SHP77 treated with DMSO at 0.1 percent for 48 hours (cell line): ENCODE data around the gene PCLAF.

Experiments used
- DNase-seq: peaks from one replicate; lab custom pipeline; 2025; lab: John Stamatoyannopoulos, UW

Gene PCLAF

GRCh38 chr15:64315216-64315615, 66.0 kb downstream of the PCLAF start:
- no peak for DNase-seq

- no peak for DNase-seq
Observed at GRCh38 chr15:64314456-64314855, 66.8 kb downstream of the PCLAF start.
